GM18498 (cell line): Measurements from ENCODE around the gene RXRA.

ENCODE experiments used
- ATAC-seq: cut with Tn5 transposase; IDR thresholded peaks from one replicate; pipeline ENCODE4 v1.9.1; 2021; ENCODE audit warnings: mild to moderate bottlenecking, moderate library complexity; ENCODE audit not compliant: unreplicated experiment

RXRA gene

DNA sequence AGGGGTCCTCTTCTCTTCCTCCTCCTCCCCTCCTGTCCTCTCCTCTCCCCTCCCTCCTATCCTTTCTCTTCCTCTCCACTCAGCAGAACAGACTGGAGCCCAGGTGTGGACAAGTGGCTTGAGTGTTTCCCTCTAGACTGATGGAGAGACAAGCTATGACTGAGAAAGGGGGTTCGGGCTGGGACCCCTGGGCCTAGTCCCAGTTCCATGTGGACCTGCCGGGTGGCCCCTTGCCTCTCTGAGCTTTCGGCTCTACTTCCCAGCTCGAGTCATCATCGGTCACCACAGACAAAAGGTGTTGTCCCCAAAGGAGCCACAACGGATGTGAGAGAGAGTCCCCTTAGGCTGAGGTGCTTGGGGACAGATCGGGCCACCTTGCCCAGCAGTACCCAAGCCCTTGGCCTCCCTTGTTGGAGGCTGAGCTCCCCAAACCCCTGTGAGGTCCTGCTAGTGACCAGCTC is 3.4 kb upstream of the RXRA start:
- ATAC-seq: no peak

GRCh38 chr9:134323741-134324358 is 2.4 kb upstream of the RXRA start:
- no peak for ATAC-seq

GRCh38 chr9:134324359-134325095 is 1.7 kb upstream of the RXRA start:
- ATAC-seq: no peak

GRCh38 chr9:134325096-134325812 is 1.0 kb upstream of the RXRA start:
- no peak for ATAC-seq

DNA sequence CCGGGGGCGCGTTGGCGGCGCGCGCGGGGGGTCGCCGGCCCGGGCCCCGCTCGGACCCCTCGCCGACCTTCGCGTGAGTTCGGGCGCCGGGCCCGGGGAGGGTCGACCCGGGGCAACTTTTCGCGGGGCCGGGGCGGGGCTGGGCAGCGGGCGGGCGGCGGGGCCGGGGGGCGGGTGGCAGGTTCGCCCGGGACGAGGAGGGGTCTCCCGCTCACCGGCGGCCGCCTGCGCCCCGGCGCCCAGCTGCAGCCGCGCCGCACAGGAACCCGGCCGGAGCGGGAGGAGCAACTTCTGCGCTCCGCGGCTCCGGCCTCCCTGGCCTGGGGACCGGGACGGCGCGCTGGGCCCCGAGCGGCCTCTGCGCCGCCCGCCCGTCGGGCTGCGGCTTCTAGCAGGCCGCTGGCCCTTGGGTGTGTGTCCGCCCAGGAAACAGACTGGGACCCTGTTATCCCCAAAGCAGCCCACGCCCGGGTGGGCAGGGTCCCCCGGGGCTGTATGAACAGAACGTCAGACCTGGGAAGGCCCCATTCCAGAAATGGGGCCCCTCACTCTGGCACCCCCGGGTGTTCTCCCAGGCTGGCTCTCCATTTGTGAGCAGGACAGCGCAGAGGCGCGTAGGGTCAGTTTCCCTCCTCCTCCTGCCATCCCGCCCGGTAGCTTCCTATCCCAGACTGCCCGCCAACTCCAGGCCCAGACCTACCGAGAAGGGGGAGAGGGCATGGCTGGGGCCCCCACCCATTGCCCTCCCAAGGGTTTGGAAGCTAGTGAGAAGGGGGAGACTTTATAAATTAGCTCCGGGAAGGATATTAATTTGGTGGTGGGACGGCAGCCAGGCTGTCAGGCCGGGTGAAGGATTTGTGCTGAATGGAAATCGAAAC is 708 bp downstream of the RXRA start:
- no peak for ATAC-seq

DNA sequence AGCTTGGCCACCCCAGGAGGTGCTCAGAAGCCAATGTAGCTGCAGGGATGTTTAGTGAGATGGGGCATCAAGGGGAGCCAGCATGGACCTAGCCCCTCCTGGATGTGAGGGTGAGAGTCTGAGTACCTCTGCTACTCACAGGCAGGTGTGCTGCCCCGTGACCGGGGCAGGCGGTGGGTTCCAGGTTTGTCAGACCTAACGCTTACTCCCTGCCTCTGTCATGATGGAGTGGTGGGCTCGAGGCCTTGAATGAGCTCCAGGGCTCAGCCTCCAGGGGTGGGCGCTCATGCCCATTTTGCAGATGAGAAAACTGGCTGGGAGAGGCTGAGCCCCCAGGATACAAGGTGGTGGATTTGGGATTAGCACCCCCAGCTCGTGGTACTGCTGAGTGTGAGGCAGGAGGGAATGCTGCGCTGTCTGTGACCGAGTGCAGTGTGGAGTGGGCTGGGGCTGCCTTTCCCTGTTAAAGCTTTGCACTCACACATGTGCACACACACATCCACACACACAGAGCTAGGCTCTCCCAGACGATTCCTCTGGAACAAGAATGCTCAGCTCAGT is 1.5 kb downstream of the RXRA start:
- no peak for ATAC-seq

- no peak for ATAC-seq
Measured at GRCh38 chr9:134328341-134328840, 2.1 kb downstream of the RXRA start.

GRCh38 chr9:134328841-134329575 is 2.8 kb downstream of the RXRA start:
- ATAC-seq: no peak

- ATAC-seq: no peak
Measured at GRCh38 chr9:134329576-134329855, 3.3 kb downstream of the RXRA start.

- no peak for ATAC-seq
Measured at GRCh38 chr9:134329886-134330285, 3.6 kb downstream of the RXRA start.

DNA sequence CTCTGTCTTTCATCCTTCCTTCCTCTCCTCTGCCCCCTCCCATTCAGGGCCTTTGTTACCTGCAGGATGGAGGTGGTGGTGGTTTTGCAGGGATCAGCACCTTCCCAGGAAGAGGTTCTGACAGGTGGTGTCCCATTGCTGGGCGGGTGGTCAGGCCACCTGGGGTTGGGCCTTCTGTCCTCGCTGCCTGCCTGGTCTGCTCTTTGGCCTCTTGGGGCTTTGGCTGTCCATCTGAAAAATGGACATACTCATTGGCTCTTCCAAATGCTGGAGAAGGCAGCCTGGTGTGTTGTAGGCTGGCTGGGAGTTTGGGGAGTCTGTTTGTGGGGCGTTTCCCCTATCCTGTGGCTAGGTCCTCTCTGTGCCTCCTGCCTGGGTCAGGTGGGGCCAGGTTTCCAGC is 4.3 kb downstream of the RXRA start:
- no peak for ATAC-seq

DNA sequence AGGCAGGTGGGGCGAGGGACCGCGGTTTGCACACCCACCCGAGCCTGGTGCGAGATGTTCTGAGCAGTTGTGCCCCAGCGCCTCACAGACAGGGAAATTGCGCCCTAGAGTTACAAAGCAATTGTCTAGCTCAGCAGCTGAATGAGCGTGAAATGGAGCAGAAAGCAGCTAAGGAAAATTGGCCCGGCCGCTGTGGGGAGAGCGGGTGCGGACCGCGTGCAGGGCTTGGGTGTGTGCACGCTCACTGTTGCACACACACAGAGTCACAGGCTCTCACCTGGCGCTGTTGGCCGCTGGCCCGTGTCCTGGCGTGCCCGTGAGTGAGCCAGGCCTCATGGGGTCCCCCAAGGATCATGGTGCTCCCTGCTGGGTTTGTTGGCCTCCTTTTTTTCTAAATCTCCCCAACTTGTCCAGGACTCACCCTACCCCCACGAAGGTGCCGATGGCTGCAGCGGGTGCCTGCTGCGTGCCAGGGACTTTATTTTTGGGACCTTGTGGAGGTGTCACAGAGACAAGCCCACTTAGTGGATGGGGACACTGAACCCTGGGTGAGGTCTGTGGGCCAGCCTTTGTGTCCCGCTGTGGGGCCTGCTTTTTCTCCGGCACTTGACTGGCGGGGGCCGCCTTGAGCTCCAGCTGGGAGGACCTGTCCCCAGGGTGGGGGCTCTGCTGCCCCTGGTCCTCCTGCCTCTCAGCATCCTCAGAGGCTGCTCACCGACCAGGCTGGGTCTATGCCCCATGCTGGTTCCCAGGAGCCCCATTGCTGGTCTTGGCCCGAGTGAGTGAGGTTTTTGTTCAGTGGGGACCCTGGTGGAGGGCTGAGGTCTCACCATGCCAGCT is 5.2 kb downstream of the RXRA start:
- no peak for ATAC-seq

DNA sequence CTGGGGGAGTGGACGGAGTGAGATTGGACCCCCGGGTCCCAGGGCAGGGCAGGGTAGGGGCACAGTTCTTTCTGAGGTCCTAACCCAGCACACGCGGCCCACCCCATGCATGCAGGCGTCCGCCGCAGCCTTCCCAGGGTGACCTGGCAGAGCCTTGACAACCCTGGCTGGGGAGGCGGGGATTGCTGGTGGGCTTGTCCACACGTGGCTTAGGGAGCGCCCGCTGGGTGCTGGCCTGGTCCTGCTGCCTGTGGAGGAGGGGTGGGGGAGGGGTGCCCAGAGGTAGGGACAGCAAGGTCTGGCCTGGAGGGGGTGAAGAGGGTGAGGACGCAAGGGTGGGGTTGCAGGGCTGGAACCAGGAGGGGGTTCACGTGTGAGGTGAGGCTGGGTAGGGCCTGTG is 6.0 kb downstream of the RXRA start:
- no peak for ATAC-seq

- ATAC-seq: no peak
Measured at GRCh38 chr9:134332841-134333233, 6.6 kb downstream of the RXRA start.

- ATAC-seq: no peak
Measured at GRCh38 chr9:134333234-134333873, 7.1 kb downstream of the RXRA start.

DNA sequence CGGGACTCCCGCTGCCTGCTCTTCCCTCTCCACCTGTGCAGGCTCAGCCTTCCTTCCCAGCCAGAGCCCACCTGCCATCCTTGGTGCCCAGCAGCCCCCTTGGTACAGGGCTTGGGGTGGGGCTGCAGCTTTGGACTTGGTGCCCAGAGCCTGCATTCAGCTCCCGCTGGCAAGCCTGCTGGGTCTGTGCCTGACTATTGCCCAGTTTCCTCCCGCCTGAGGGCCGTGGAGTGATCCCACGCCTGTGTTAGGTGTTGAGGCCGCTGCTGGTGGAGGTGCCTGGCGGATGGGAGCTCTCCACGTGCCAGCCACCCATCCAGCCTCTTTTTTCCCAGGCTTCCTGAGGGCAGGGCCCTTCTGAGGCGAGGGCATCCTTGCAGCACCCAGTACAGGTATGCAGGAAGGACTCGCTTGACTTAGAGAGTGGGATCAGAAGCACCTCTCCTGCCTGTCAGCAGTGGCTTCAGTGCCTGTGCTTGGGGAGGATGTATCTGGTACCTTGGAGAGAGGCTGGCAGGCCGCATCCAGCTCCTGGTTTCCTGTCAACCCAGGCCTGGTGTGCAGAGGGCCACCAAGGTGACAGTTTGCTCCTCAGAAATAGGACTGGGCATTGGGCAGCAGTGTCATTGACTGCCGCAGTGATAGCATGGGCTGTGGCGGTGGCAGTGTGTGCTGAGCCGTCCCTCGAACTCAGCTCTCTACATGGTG is 7.8 kb downstream of the RXRA start:
- ATAC-seq: no peak

DNA sequence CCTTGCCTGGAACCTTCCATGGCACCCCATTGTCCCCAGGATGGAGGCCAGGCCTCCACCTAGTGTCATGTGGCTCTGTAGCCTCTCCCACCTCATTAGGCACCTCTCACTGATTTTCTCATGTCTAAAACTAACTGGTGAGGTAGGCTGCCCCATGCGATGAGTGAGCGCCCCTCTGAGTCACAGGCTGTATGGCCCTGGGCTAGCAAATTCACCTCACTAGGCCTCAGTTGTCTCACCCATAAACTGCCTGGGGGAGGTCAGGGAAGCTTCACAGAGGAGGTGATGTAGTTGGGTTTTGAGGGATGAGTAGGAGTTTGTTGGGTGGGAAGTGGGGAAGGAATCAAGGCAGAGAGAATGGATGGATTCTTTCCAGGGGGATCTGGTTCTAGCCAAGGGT is 8.8 kb downstream of the RXRA start:
- no peak for ATAC-seq
